ENCODE results near the gene ZNF362. TPM values are rescaled to one million over a fixed set of nuclear protein-coding genes. Genes with fewer than 3 reads are reported as not detected.

ZNF362 gene
- 13.4 and 18.9 TPM in 2 replicates for total RNA-seq

DNA sequence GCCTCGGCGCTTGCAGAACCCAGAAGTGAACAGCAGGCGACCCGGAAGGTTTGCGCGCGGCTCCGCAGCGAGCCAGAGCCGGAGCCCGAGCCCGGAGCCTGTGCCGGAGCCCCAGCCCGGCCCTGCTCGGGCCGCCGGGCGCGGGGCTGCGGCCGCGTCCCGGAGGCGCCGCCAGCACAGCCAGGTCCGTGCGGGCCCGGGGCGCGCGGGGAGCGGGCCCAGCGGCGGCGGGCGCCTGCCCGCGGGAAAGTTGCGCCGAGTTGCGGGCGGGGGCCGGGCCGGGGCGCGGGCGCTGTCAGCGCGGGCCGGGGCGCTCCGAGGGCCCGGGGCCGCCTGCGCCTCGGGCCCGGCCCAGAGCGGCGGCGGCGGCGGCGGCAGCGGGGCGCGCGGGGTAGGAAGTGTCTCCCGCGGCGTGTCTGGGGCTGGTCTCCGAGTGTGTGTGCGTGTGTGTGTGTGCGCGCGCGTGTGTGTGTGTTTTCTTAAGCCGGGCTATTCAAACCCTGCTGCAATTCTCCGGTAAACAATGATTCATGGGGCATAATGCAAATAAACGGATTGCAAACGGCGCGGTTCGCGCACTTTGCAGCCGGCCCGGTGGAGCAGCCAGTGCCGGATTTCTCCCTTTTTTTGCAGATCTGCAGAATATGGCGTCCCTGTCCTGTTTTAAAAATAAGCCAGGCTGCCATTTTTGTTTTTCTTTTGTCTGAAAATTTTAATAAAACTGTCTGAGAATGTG is at the start of gene ZNF362:
TSS of gene ZNF362 (plus strand) at position 22 of the 736 bp plus-strand sequence. CDS start 14,083 bp downstream, outside the sequence.
- Histone ChIP-seq H3K27me3 (ENCODE audit: insufficient read depth, low read length) (no peaks in the 10 kb centered on the region), H3K4me3 (ENCODE audit: insufficient read depth, low read length) (peak within 1 kb of the TSS; percentile 84), H3K9me3 (ENCODE audit: low read depth, low read length) (no peaks in the 10 kb centered on the region), H4K20me1 (ENCODE audit: insufficient read depth, low read length) (peaks cover 13% of the 10 kb centered on the region), H3K4me2 (ENCODE audit: insufficient read depth, low read length) (peak within 1 kb of the TSS; percentile 90), H2AFZ (ENCODE audit: low read length) (peak within 1 kb of the TSS; percentile 77), H3K4me1 (ENCODE audit: insufficient read depth, low read length) (peaks cover 20% of the 10 kb centered on the region), H3K27ac (ENCODE audit: low read depth, low read length) (peak within 1 kb of the TSS; percentile 86), H3K36me3 (ENCODE audit: insufficient read depth, low read length) (no peaks in the 10 kb centered on the region), H3K79me2 (ENCODE audit: insufficient read depth, low read length) (peaks cover 43% of the 10 kb centered on the region)
- peak; percentile 99 for DNase-seq (ENCODE audit: insufficient read length, low spot score, missing footprints)
- TF ChIP-seq, protein P1, sequence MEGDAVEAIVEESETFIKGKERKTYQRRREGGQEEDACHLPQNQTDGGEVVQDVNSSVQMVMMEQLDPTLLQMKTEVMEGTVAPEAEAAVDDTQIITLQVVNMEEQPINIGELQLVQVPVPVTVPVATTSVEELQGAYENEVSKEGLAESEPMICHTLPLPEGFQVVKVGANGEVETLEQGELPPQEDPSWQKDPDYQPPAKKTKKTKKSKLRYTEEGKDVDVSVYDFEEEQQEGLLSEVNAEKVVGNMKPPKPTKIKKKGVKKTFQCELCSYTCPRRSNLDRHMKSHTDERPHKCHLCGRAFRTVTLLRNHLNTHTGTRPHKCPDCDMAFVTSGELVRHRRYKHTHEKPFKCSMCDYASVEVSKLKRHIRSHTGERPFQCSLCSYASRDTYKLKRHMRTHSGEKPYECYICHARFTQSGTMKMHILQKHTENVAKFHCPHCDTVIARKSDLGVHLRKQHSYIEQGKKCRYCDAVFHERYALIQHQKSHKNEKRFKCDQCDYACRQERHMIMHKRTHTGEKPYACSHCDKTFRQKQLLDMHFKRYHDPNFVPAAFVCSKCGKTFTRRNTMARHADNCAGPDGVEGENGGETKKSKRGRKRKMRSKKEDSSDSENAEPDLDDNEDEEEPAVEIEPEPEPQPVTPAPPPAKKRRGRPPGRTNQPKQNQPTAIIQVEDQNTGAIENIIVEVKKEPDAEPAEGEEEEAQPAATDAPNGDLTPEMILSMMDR (IDR thresholded peaks at IDR 0.05; ENCODE audit: extremely low read depth, low read depth, low read length): no peak

GRCh38 chr1:33211972-33212371 is 44.3 kb upstream of the ZNF362 start:
- H3K27ac ChIP-seq (ENCODE audit: low read depth, low read length): no peak overlapping the region
- H3K4me2 ChIP-seq (ENCODE audit: insufficient read depth, low read length): no peak overlapping the region
- DNase-seq (ENCODE audit: insufficient read length, low spot score, missing footprints): no peak
- H3K4me1 ChIP-seq (ENCODE audit: insufficient read depth, low read length): no peaks in the 10 kb centered on the region
- no peak overlapping the region for H2AFZ ChIP-seq (ENCODE audit: low read length)
- no peaks in the 10 kb centered on the region for H3K27me3 ChIP-seq (ENCODE audit: insufficient read depth, low read length)
- no peak overlapping the region for H3K4me3 ChIP-seq (ENCODE audit: insufficient read depth, low read length)
- no peaks in the 10 kb centered on the region for H4K20me1 ChIP-seq (ENCODE audit: insufficient read depth, low read length)
- H3K36me3 ChIP-seq (ENCODE audit: insufficient read depth, low read length): no peaks in the 10 kb centered on the region
- no peaks in the 10 kb centered on the region for H3K79me2 ChIP-seq (ENCODE audit: insufficient read depth, low read length)
- TF ChIP-seq, protein P1 (IDR thresholded peaks at IDR 0.05; ENCODE audit: extremely low read depth, low read depth, low read length): no peak
- H3K9me3 ChIP-seq (ENCODE audit: low read depth, low read length): no peaks in the 10 kb centered on the region

DNA sequence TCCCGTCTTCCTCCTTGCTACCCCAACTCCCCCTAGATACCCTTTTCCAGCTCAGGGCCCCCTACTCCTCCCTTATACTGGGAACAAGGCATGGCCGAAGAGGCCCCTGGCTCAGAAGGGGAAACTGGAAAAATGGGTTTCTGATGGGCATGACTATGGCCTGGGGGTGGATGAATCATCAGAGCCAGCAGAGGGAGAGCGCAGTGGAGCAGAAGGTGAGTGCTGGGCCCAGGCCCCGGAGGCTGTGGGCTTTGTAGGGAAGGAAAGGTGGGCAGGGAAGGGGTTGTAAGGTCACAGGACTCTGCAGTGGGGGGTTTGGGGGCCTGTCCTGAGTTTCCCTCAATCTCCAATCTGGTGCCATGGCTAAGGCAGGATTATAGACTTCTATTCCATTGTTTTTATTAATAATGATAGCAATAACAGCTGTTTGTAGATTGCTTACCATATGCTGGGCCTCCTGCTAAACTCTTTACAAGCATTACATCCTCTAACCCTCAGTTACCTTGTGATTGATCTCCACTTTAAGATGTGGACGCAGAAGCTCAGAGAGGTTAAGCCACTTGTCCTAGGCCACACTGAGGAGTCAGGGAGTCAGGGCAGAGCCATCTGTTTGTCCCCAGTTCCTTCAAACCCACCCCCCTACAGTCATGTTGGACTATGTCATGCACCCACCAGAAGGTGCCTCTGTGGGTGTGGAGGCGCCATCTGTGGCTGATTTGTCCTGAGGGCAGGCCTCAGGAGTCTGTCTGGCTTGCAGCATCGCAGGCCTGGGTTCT is 36.2 kb upstream of the ZNF362 start:
- Histone ChIP-seq H4K20me1 (ENCODE audit: insufficient read depth, low read length) (no peaks in the 10 kb centered on the region), H3K4me2 (ENCODE audit: insufficient read depth, low read length) (no peak overlapping the region), H3K4me3 (ENCODE audit: insufficient read depth, low read length) (no peak overlapping the region), H3K27ac (ENCODE audit: low read depth, low read length) (no peak overlapping the region), H3K27me3 (ENCODE audit: insufficient read depth, low read length) (no peaks in the 10 kb centered on the region), H3K36me3 (ENCODE audit: insufficient read depth, low read length) (no peaks in the 10 kb centered on the region), H3K4me1 (ENCODE audit: insufficient read depth, low read length) (no peaks in the 10 kb centered on the region), H3K79me2 (ENCODE audit: insufficient read depth, low read length) (no peaks in the 10 kb centered on the region), H2AFZ (ENCODE audit: low read length) (no peak overlapping the region), H3K9me3 (ENCODE audit: low read depth, low read length) (no peaks in the 10 kb centered on the region)
- TF ChIP-seq, protein P1 (IDR thresholded peaks at IDR 0.05; ENCODE audit: extremely low read depth, low read depth, low read length): no peak
- DNase-seq (ENCODE audit: insufficient read length, low spot score, missing footprints): no peak

Measured in osteoblast (primary cell).